Measurements from ENCODE around the gene FAM241A. TPM values are rescaled to one million over a fixed set of nuclear protein-coding genes. Genes with fewer than 3 reads are reported as not detected.
A peak's percentile ranks its signal among the peaks of the same experiment; 100 is the strongest.

The FAM241A gene
- total and polyA plus RNA-seq, 9 of the 15 experiments (the other 6 are each of a cell fraction or from before 2014, with no cell fraction given) = 2.3 to 8.5 (median 5.3) TPM

DNA sequence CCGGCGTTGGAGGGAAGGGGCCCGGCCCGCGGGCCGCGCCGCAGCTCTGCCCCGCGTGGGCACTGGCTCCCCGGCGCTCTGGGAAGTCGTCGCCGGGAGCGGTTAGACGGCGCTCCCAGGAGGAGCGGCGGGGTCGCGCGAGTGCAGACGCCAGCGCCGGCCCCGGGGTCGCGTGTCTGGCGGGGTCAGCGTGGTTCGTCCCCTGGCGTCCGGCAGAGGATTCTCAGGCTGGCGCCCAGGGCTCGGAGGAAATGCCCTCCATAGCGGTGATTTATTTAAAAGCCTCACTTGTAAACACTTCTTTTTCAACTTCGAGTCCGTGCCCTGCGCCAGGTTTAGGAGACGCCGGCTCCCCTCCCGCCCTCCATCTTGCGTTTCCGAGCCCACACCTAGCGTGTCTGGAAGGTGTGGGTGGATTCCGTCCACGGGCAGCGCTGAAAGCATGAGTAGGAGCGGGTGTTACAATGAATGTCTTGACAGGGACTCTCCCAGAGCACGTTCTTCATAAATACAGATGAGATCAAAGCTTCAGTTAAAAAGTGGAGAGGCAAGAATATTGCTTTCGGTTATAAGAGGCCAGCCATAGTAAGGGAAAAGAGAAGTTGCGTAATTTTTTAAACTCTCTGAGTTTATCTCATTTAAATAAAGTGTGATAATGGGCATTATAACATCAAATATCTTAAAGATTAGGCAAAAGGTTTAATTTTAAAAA is 692 bp downstream of the FAM241A start (continued):
- TF ChIP-seq, protein P1, sequence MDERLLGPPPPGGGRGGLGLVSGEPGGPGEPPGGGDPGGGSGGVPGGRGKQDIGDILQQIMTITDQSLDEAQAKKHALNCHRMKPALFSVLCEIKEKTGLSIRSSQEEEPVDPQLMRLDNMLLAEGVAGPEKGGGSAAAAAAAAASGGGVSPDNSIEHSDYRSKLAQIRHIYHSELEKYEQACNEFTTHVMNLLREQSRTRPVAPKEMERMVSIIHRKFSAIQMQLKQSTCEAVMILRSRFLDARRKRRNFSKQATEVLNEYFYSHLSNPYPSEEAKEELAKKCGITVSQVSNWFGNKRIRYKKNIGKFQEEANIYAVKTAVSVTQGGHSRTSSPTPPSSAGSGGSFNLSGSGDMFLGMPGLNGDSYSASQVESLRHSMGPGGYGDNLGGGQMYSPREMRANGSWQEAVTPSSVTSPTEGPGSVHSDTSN (CRISPR knock-in tag; IDR thresholded peaks at IDR 0.05; ENCODE audit: low read depth) = no peak
- TF ChIP-seq, protein P1 (tag; conservative IDR thresholded peaks at IDR 0.05; ENCODE audit: low read depth) = no peak
- TF ChIP-seq CREM (IDR thresholded peaks at IDR 0.05; ENCODE audit: low read depth) (peak; percentile 57), E2F3 (CRISPR knock-in tag; IDR thresholded peaks at IDR 0.05) (no peak), MBD2 (IDR thresholded peaks at IDR 0.05; ENCODE audit: borderline replicate concordance, low read depth) (no peak), ZNF766 (CRISPR knock-in tag; conservative IDR thresholded peaks at IDR 0.05) (no peak), ZKSCAN8 (CRISPR knock-in tag; IDR thresholded peaks at IDR 0.05) (no peak), PHF21A (IDR thresholded peaks at IDR 0.05; ENCODE audit: borderline replicate concordance, low read depth) (no peak), HNRNPL (IDR thresholded peaks at IDR 0.05; ENCODE audit: low read depth, low read length) (no peak), BMI1 (IDR thresholded peaks at IDR 0.05; ENCODE audit: low read length) (no peak), TAF7 (tag; IDR thresholded peaks at IDR 0.05) (no peak), NR3C1 (CRISPR knock-in tag; IDR thresholded peaks at IDR 0.05) (no peak), PTRF (tag; IDR thresholded peaks at IDR 0.05) (no peak)
- TF ChIP-seq, protein P2, sequence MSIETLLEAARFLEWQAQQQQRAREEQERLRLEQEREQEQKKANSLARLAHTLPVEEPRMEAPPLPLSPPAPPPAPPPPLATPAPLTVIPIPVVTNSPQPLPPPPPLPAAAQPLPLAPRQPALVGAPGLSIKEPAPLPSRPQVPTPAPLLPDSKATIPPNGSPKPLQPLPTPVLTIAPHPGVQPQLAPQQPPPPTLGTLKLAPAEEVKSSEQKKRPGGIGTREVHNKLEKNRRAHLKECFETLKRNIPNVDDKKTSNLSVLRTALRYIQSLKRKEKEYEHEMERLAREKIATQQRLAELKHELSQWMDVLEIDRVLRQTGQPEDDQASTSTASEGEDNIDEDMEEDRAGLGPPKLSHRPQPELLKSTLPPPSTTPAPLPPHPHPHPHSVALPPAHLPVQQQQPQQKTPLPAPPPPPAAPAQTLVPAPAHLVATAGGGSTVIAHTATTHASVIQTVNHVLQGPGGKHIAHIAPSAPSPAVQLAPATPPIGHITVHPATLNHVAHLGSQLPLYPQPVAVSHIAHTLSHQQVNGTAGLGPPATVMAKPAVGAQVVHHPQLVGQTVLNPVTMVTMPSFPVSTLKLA (conservative IDR thresholded peaks at IDR 0.05) = peak in 1 of 2 experiments; percentile 52; a peak in 3 of 4 replicates
- TF ChIP-seq, protein P3, sequence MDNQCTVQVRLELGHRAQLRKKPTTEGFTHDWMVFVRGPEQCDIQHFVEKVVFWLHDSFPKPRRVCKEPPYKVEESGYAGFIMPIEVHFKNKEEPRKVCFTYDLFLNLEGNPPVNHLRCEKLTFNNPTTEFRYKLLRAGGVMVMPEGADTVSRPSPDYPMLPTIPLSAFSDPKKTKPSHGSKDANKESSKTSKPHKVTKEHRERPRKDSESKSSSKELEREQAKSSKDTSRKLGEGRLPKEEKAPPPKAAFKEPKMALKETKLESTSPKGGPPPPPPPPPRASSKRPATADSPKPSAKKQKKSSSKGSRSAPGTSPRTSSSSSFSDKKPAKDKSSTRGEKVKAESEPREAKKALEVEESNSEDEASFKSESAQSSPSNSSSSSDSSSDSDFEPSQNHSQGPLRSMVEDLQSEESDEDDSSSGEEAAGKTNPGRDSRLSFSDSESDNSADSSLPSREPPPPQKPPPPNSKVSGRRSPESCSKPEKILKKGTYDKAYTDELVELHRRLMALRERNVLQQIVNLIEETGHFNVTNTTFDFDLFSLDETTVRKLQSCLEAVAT (IDR thresholded peaks at IDR 0.05) = no peak
- TF ChIP-seq, protein P4, sequence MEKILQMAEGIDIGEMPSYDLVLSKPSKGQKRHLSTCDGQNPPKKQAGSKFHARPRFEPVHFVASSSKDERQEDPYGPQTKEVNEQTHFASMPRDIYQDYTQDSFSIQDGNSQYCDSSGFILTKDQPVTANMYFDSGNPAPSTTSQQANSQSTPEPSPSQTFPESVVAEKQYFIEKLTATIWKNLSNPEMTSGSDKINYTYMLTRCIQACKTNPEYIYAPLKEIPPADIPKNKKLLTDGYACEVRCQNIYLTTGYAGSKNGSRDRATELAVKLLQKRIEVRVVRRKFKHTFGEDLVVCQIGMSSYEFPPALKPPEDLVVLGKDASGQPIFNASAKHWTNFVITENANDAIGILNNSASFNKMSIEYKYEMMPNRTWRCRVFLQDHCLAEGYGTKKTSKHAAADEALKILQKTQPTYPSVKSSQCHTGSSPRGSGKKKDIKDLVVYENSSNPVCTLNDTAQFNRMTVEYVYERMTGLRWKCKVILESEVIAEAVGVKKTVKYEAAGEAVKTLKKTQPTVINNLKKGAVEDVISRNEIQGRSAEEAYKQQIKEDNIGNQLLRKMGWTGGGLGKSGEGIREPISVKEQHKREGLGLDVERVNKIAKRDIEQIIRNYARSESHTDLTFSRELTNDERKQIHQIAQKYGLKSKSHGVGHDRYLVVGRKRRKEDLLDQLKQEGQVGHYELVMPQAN (IDR thresholded peaks at IDR 0.05; ENCODE audit: borderline replicate concordance) = peak; percentile 47; the same call in 1 of the 2 replicates
- TF ChIP-seq, protein P5, sequence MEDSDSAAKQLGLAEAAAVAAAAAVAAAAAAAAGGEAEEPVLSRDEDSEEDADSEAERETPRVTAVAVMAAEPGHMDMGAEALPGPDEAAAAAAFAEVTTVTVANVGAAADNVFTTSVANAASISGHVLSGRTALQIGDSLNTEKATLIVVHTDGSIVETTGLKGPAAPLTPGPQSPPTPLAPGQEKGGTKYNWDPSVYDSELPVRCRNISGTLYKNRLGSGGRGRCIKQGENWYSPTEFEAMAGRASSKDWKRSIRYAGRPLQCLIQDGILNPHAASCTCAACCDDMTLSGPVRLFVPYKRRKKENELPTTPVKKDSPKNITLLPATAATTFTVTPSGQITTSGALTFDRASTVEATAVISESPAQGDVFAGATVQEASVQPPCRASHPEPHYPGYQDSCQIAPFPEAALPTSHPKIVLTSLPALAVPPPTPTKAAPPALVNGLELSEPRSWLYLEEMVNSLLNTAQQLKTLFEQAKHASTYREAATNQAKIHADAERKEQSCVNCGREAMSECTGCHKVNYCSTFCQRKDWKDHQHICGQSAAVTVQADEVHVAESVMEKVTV (CRISPR knock-in tag; IDR thresholded peaks at IDR 0.05) = no peak

Measured in K562 (cell line).